A549 treated with GW870086 at 1 μM for 4 hours (cell line): Measurements from ENCODE around the gene HAGH. TPM values are rescaled to one million over a fixed set of nuclear protein-coding genes. Genes with fewer than 3 reads are reported as not detected.

Source experiments
- total RNA-seq: library from RNA; stranded (reverse); fragments of 200-300 nt; extraction: Qiagen RNA extraction; gene quantifications from 5 replicates; pipeline ENCODE4 v1.2.3, GENCODE V29; 2022; ENCODE audit warnings: low read depth

HAGH gene
- total RNA-seq, result 61.5 to 70.0 TPM (median 66.3 TPM) in 5 replicates

GRCh38 chr16:1826691-1827573 lies at the start of gene HAGH, which contains the start of gene FAHD1:
Gene HAGH, minus strand, starts transcription at chr16:1826825. Its CDS starts 38 bp downstream, at chr16:1826787.
Gene FAHD1, plus strand, starts transcription at chr16:1827206. Its CDS starts 33 bp downstream, at chr16:1827239.

GRCh38 chr16:1871974-1872635 lies 45.5 kb upstream of the HAGH start, which contains the start of gene MEIOB:
Gene MEIOB, minus strand, starts transcription at chr16:1872164. Its CDS starts 3,989 bp downstream, at chr16:1868175.

GRCh38 chr16:1793578-1794220 lies 32.9 kb downstream of the HAGH start, which contains the start of gene IGFALS:
Gene IGFALS, minus strand, starts transcription at chr16:1793705. Its CDS starts 53 bp downstream, at chr16:1793652.

GRCh38 chr16:1782408-1783264 lies 44.0 kb downstream of the HAGH start, which contains the start of the genes NUBP2 and SPSB3:
Gene NUBP2, plus strand, starts transcription at chr16:1782960. Its CDS starts 61 bp downstream, at chr16:1783021.
Gene SPSB3, minus strand, starts transcription at chr16:1782571. Its CDS starts 1,088 bp downstream, at chr16:1781483.

GRCh38 chr16:1772908-1773702 lies 53.5 kb downstream of the HAGH start, which contains the start of gene MRPS34:
Gene MRPS34, minus strand, starts transcription at chr16:1773134. Its CDS starts 15 bp downstream, at chr16:1773119.

GRCh38 chr16:1772362-1772907 lies 54.2 kb downstream of the HAGH start, which contains the start of gene EME2:
Gene EME2, plus strand, starts transcription at chr16:1772810. Its CDS starts 418 bp downstream, at chr16:1773228.

GRCh38 chr16:1771188-1771863 lies 55.3 kb downstream of the HAGH start, which contains the start of gene NME3:
Gene NME3, minus strand, starts transcription at chr16:1771543. Its CDS starts 9 bp downstream, at chr16:1771534.

Other genes starting within 250 kb of the HAGH start
- 6.4 to 9.2 TPM (median 8.6 TPM) in 5 replicates for gene IFT140, start 214.8 kb downstream of the HAGH start, total RNA-seq
- gene CRAMP1, start 214.5 kb downstream of the HAGH start, total RNA-seq, result 11.8 to 17.6 TPM (median 16.9 TPM) in 5 replicates
- gene JPT2, start 148.5 kb downstream of the HAGH start, total RNA-seq, result 172 to 195 TPM (median 191 TPM) in 5 replicates
- 46.6 to 69.5 TPM (median 57.9 TPM) in 5 replicates for gene MAPK8IP3, start 120.6 kb downstream of the HAGH start, total RNA-seq
- gene NME3, start 55.3 kb downstream of the HAGH start, total RNA-seq, result 36.1 to 62.1 TPM (median 56.3 TPM) in 5 replicates
- 6.5 to 12.4 TPM (median 10.3 TPM) in 5 replicates for gene EME2, start 54.0 kb downstream of the HAGH start, total RNA-seq
- 165 to 272 TPM (median 249 TPM) in 5 replicates for gene MRPS34, start 53.7 kb downstream of the HAGH start, total RNA-seq
- gene SPSB3, start 44.3 kb downstream of the HAGH start, total RNA-seq, result 14.6 to 24.6 TPM (median 23.2 TPM) in 5 replicates
- 59.4 to 85.3 TPM (median 79.7 TPM) in 5 replicates for gene NUBP2, start 43.9 kb downstream of the HAGH start, total RNA-seq
- 0.06 TPM in 1 of 5 replicates, not detected in the others for gene IGFALS, start 33.1 kb downstream of the HAGH start, total RNA-seq
- 46.1 to 51.7 TPM (median 46.8 TPM) in 5 replicates for gene FAHD1, start 381 bp upstream of the HAGH start, total RNA-seq
- 1.2 to 2.1 TPM (median 1.5 TPM) in 5 replicates for gene MEIOB, start 45.3 kb upstream of the HAGH start, total RNA-seq
- 1.4 to 2.7 TPM (median 2.2 TPM) in 5 replicates for gene HS3ST6, start 91.6 kb upstream of the HAGH start, total RNA-seq
- 33.4 to 43.1 TPM (median 40.4 TPM) in 5 replicates for gene MSRB1, start 116.4 kb upstream of the HAGH start, total RNA-seq
- 0.13 to 0.21 TPM in 2 of 5 replicates, not detected in the others for gene RPL3L, start 127.9 kb upstream of the HAGH start, total RNA-seq
- 238 to 320 TPM (median 255 TPM) in 5 replicates for gene NDUFB10, start 132.7 kb upstream of the HAGH start, total RNA-seq
- 4,023 to 5,272 TPM (median 5,225 TPM) in 5 replicates for gene RPS2, start 138.0 kb upstream of the HAGH start, total RNA-seq
- not detected in 5 replicates for gene RNF151, start 140.0 kb upstream of the HAGH start, total RNA-seq
- gene TBL3, start 145.2 kb upstream of the HAGH start, total RNA-seq, result 28.5 to 41.0 TPM (median 37.8 TPM) in 5 replicates
- 0.25 to 0.58 TPM (median 0.37 TPM) in 3 of 5 replicates, not detected in the others for gene NOXO1, start 154.6 kb upstream of the HAGH start, total RNA-seq
- 21.9 to 49.2 TPM (median 39.8 TPM) in 5 replicates for gene GFER, start 157.4 kb upstream of the HAGH start, total RNA-seq
- 5.5 to 8.3 TPM (median 8.1 TPM) in 5 replicates for gene SYNGR3, start 163.1 kb upstream of the HAGH start, total RNA-seq
- gene ZNF598, start 183.0 kb upstream of the HAGH start, total RNA-seq, result 43.7 to 60.1 TPM (median 56.5 TPM) in 5 replicates
- gene NPW, start 193.0 kb upstream of the HAGH start, total RNA-seq, result 0.44 to 1.7 TPM (median 0.85 TPM) in 5 replicates
- 48.2 to 73.8 TPM (median 68.4 TPM) in 5 replicates for gene NHERF2, start 200.1 kb upstream of the HAGH start, total RNA-seq
- 37.9 to 51.7 TPM (median 44.3 TPM) in 5 replicates for gene NTHL1, start 221.0 kb upstream of the HAGH start, total RNA-seq
- gene TSC2, start 221.2 kb upstream of the HAGH start, total RNA-seq, result 30.8 to 44.5 TPM (median 43.0 TPM) in 5 replicates